ENCODE results near the gene DNAJC30.

The DNAJC30 gene

DNA sequence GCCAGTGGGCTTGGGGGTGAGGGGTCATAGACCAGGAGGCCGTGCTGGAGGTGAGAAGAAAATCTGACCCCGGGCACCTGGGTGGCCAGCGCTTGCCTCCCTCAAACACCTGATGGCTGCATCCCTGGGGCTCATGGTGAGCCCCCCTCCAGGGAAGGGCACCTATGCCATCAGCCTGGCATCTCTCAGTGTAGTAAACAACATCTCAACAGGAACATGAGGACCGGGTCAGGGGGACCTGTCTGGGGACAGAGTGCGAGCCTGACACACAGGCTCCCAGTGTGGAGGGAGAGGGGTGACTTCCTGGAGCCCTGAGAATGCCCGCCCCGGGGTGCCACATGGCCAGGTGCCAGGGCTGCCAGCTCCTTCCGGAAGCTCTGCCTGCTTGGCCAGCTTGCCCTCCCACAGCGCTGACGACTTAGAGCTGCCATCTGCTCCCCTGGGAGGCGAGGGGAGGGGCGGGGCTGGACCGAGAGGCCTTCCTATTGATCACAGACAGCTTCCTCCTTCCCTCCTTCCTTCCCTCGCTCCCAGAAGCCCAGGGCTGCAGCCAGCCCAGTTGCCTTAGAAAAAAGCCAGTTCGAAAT lies 23.9 kb upstream of the DNAJC30 start:
- no peak for DNase-seq

DNA sequence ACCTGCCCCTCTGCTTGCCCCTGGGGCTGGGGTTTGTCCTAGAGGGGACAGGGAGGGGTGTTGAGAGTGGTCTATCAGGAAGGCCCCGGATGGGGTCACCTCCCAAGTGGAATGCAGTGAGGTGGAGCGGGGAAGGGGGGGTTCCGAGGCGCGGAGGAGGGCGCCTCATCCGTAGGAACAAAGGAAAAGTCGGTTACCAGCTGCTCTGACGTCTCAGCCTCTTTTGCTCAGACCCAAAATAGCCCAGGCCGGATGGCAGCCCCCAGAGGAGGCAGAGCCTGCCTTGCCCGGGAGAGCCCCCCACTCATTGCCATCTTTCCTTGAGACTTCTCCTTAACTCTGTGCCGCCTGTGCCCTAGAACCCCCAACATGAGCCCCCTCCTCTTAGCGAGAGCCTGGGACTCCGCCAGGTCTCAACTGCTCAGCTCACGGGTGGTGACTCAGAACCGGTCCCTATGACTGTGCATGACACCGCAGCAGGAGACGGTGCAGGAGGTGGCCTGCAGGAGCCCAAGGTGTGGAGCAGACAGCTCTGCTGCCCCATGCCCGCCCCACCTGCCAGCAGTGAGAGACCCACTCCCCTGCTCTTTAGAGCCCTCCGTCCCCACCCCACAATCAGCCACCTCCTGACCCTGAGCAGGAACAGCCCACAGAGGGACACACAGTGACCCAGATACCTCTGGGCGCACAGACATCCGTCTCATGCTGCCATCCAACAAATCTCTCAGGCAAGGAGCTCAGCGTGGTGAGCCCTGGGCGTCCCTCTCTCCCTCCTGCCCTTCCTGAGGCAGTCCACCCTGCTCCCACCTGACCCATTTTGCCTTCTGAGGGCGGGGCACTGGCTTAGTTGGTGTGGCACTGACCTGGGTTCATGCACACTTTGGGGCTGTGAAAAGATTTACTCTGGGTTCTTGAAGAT lies 23.1 kb upstream of the DNAJC30 start:
- no peak for DNase-seq

GRCh38 chr7:73705551-73705920 lies 22.3 kb upstream of the DNAJC30 start:
- DNase-seq, result no peak

GRCh38 chr7:73704640-73705550 lies 21.6 kb upstream of the DNAJC30 start:
- no peak for DNase-seq

- DNase-seq, result no peak
These were observed 20.7 kb upstream of the DNAJC30 start for GRCh38 chr7:73703757-73704639.

DNA sequence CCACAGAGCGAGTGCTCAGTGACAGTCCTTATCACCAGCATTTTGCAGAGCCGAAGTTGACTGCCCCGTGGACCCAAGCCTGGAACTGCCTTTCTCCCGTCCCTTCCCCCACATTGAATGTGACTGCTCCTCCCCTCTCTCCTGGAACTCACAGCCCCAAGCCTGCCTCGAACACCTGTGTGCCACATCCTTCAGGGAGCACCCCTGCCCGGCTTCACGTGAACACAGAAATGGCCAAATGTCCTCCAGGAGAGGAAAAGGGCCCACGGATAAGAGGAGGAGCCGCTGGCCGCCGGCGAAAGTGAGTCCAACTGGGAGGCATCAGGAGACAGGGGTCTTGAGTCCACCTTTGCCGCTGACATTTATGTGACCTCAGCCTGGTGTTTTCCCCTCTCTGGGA lies 20.0 kb upstream of the DNAJC30 start:
- no peak for DNase-seq

- DNase-seq, result no peak
These were observed 19.4 kb upstream of the DNAJC30 start for GRCh38 chr7:73702665-73703064.

DNA sequence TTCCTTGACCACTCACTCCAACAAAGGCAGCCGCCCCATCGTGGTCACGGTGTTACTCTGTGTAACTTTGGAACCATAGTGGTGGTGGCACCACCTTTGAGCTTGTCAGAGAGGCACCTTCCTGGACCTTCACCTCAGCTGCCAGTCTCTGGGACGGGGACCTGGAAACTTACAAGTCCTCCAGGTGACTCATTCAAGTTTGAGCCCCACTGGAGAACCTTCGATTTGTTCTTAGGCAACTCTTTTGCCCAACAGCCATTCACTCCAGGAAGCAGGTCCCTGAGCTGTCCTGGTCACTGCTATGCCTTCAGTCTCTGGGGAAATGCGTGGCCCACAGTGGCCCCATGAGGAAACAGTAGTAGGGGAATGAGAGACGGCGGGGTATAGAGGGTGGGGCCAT lies 19.0 kb upstream of the DNAJC30 start:
- no peak for DNase-seq

DNA sequence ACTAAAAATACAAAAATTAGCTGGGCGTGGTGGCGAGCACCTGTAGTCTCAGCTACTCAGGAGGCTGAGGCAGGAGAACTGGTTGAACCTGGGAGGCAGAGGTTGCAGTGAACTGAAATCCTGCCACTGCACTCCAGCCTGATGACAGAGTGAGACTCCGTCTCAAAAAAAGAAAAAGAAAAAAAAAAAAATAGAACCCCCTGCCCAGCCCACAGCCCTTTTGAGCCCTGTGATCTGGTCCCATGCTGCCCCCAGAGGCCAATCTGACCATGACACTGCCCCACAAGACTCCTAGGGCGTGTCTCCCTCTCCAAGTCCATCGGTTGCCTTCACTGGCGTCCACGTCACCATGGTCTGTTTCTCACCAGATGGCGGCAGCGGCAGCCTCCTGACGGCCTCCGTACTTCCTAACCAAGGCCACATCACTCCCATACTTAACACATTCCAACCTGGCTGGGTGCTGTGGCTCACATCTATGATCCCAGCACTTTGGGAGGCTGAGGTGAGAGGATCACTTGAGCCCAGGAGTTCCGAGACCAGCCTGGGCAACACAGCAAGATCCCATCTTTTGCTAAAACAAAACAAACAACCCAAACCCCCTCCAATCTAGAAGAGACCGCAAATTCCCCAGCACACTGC lies 18.2 kb upstream of the DNAJC30 start:
- DNase-seq, result no peak

DNA sequence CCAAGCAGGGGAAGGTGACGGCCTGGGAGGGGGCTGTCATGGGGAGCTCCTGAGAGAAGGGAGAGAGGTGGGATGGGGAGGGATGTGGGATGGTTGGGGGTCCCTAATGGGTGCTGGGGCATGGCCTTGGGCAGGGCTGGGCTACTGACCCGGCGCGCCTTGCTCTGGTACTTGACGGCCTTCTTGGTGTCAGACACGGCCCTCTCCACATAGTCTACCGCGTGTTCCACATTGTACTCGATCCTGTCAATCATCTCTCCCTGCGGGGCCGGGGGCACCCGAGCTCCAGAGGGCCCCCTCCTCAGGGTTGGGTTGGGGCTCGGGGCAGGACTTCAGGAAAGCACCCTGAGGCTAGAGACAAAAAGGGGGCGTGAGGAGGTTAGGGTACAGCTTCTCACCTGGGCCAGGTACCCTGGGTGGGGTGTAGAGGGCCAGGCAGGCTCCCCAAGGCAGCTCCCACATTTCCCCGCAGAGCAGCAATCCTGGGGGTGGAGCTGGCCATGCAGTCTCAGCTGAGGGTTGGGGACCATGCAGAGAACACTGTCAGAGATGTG lies 17.4 kb upstream of the DNAJC30 start:
- DNase-seq, result no peak

DNA sequence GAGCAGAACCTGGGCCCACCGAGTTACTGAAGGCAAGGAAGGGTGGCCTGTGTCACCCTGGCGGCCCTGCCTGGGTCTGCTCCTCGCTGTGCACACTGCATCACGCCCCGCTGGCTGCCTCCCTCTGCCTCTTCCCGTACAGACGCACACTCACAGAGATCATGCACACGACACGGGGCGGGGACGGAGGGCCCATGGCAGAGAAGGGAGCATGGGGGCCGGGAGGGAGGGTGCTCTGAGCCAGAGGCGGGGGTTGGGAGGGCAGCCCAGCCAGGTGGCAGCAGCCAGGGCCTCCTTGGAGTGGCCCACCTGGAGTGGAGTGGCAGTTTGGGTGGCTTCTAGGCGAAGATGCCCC lies 16.8 kb upstream of the DNAJC30 start:
- DNase-seq, result no peak

GRCh38 chr7:73699370-73700068 lies 16.3 kb upstream of the DNAJC30 start:
- DNase-seq, result no peak

GRCh38 chr7:73698410-73698809 lies 15.2 kb upstream of the DNAJC30 start:
- DNase-seq, result no peak

- no peak for DNase-seq
These were observed 13.1 kb upstream of the DNAJC30 start for GRCh38 chr7:73696372-73696771.

DNA sequence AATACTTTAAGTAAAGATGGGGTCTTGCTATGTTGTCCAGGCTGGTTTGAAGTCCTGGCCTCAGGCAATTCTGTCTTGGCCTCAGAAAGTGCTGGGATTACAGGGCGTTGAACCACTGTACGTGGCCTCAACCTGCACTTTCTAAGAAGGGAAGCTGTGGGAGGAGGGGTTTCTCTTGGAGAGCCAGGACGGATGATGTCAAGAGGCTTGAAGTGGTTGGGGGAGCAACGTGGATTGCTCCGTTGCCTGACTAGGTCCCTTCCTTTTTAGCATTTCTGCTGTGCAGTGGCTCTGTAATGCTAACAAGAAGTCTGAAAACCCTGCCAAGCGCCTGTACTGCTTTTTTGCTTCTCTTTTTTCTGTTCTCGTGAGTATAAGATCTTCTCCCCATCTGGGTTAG lies 7.4 kb upstream of the DNAJC30 start:
- DNase-seq, result no peak

DNA sequence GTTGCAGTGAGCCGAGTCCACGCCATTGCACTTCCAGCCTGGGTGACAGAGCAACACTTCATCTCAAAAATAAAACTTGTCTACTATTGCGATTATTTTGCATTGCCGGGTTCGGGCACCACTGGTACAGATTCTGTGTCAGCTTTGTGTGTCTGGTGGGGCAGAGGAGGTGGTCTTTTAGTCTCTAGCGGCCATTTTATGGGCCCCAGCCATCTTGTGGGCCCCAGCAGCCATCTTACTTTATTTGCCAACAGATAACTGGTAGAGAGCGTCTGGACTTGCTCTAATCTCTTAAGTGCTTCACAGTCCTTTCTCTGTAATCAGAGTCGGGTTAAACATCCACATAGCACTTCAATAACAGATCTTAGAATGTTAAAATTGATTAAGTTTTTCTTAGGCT lies 5.0 kb upstream of the DNAJC30 start:
- DNase-seq, result no peak

GRCh38 chr7:73685311-73685710 lies 2.1 kb upstream of the DNAJC30 start:
- DNase-seq, result no peak

DNA sequence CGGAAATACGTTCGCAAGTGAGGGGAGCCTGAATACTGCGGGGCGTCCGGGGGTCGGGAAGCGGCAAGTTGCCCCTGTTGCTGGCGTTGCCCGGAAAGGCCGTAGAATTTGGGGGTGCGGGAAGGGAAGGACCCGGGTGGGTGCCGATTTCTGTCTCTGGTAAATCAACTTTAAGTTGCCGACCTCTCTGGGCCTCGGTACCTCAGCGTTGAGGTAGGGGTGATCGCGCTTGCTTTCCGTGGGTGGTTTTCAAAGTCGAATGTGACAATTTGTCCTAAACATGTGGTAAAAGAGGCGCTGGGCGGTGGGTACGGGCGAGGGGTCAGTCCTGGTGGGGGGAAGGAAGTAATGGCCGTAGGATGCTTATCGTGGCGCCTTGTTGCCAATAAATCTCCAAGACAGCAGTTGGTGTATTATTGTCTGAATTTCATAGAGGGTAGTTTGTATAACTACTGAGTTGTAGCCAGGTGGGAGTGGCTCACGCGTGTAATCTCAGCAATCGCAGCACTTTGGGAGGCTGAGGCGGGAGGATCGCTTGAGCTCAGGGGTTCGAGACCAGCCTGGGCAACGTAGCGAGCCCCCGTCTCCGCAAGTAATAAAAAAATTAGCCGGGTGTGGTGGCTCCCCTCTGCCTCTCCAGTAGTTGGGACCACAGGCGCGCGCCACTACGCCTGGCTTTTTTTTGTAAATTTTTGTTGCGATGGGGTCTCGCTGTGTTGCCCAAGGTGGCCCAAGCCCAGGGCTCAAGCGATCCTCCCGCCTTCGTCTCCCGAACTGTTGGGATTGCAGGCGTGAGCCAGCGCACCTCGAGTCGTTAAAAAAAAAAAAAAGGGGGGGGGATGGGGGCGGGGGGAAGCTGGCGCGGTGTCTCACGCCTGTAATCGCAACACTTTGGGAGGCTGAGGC lies 788 bp upstream of the DNAJC30 start:
- no peak for DNase-seq

DNA sequence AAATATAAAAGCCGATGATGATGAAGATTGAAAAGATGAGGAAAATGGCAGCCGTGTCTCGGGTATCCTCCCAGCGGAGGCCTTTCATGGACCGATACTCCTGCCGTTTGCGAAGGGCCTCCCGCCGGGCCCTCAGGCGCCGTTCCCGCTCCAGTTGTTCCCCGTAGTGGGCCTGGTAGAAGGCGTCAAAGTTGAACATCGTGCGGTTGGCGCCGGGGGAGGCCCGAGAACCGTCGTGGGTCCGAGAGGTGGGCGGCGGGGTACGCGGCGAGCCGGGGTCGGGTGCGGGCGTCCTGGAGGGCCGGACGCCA lies 553 bp downstream of the DNAJC30 start:
- DNase-seq, result no peak

- DNase-seq, result no peak
These were observed 2.2 kb downstream of the DNAJC30 start for GRCh38 chr7:73681031-73681430.
